ENCODE results near the gene ARHGDIB.

- TF ChIP-seq PHF8 (CRISPR knock-in tag; IDR thresholded peaks at IDR 0.05), result no peak
- no peak for TF ChIP-seq ZSCAN29 (CRISPR knock-in tag; conservative IDR thresholded peaks at IDR 0.05)
- TF ChIP-seq SUZ12 (IDR thresholded peaks at IDR 0.05; ENCODE audit: low read depth, low read length), result no peak
- no peak for TF ChIP-seq AGO2 (optimal IDR thresholded peaks at IDR 0.05; ENCODE audit: low read depth, low read length)
- TF ChIP-seq ZNF138 (CRISPR knock-in tag; IDR thresholded peaks at IDR 0.05; ENCODE audit: low read depth), result no peak
- TF ChIP-seq NBN (conservative IDR thresholded peaks at IDR 0.05), result no peak
- TF ChIP-seq ELF4 (CRISPR knock-in tag; IDR thresholded peaks at IDR 0.05; ENCODE audit: borderline replicate concordance), result no peak
- no peak for TF ChIP-seq FOXP4 (CRISPR knock-in tag; IDR thresholded peaks at IDR 0.05)
- TF ChIP-seq POLR2A (IDR thresholded peaks at IDR 0.05; ENCODE audit: insufficient read depth in 1 of 2, low read depth in 2 of 2, low read length in 2 of 2), result no peak
- TF ChIP-seq, protein P1, sequence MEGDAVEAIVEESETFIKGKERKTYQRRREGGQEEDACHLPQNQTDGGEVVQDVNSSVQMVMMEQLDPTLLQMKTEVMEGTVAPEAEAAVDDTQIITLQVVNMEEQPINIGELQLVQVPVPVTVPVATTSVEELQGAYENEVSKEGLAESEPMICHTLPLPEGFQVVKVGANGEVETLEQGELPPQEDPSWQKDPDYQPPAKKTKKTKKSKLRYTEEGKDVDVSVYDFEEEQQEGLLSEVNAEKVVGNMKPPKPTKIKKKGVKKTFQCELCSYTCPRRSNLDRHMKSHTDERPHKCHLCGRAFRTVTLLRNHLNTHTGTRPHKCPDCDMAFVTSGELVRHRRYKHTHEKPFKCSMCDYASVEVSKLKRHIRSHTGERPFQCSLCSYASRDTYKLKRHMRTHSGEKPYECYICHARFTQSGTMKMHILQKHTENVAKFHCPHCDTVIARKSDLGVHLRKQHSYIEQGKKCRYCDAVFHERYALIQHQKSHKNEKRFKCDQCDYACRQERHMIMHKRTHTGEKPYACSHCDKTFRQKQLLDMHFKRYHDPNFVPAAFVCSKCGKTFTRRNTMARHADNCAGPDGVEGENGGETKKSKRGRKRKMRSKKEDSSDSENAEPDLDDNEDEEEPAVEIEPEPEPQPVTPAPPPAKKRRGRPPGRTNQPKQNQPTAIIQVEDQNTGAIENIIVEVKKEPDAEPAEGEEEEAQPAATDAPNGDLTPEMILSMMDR (CRISPR knock-in tag; IDR thresholded peaks at IDR 0.05), result no peak
- no peak for TF ChIP-seq MIXL1 (CRISPR knock-in tag; IDR thresholded peaks at IDR 0.05)
Measured at GRCh38 chr12:14963520-14963919, 2.1 kb upstream of the ARHGDIB start.

All from HepG2 (cell line).